Measurements from ENCODE around the gene IFT57.
"Not testable (repeated sequence)": the region's sequence is repeated elsewhere in the genome, so short reads cannot be mapped to it uniquely, and the experiment has no call there.

IFT57 gene, protein sequence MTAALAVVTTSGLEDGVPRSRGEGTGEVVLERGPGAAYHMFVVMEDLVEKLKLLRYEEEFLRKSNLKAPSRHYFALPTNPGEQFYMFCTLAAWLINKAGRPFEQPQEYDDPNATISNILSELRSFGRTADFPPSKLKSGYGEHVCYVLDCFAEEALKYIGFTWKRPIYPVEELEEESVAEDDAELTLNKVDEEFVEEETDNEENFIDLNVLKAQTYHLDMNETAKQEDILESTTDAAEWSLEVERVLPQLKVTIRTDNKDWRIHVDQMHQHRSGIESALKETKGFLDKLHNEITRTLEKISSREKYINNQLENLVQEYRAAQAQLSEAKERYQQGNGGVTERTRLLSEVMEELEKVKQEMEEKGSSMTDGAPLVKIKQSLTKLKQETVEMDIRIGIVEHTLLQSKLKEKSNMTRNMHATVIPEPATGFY

DNA sequence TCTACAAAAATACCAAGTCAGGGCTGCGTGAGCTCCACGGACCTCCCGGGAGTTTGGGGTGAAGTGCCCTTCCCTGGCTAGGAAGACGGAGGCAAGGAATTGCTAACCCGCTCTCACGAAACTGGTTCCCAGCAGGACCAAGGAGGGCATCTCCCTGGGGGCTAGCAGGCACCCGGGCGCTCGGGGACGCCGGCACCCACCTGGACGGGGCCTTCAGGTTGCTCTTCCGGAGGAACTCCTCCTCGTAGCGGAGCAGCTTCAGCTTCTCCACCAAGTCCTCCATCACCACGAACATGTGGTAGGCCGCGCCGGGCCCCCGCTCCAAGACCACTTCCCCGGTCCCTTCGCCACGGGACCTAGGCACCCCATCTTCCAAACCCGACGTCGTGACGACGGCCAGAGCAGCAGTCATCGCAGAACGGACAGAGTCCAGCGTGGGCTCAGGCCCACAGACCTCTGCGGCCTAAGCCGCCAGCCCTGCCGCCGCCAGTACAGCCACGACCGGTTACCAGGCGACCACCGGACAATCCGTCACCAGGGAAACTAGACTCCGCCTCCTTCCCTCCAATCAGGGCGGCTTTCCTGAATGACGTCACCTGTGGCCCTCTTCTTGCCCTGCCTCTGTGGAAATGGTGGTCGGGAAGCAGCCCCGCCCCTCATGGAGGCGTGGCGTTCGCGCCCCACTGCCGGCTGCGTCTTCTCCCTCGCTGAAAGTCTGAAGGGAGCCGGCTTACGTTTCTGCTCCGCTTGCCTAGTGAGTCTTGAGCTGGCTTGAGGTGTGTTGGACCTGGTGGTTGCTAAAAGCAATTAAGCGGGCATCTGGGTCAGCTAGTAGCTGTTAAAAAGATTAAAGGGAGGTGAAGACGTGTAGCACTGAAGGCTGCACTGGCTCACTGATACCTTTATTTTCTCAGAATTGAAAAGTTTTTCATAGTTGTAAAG lies at the start of gene IFT57:
TSS of gene IFT57 (minus strand) at position 514 of the 942 bp plus-strand sequence. CDS start at position 412, 102 bp downstream.
- H3K36me3 ChIP-seq (ENCODE audit: control insufficient read depth, insufficient read depth, low read length): no peaks in the 10 kb centered on the region
- H3K9ac ChIP-seq (ENCODE audit: low read length): peak within 1 kb of the TSS; percentile 76
- peaks cover 12% of the 10 kb centered on the region for H3K4me1 ChIP-seq (ENCODE audit: control insufficient read depth, insufficient read depth, low read length)
- no peaks in the 10 kb centered on the region for H3K27me3 ChIP-seq (ENCODE audit: control insufficient read depth, insufficient read depth, low read length)
- peak within 1 kb of the TSS; percentile 59 for H3K27ac ChIP-seq (ENCODE audit: low read depth, low read length)
- peak within 1 kb of the TSS; percentile 92 for H3K4me3 ChIP-seq (ENCODE audit: low read length)

DNA sequence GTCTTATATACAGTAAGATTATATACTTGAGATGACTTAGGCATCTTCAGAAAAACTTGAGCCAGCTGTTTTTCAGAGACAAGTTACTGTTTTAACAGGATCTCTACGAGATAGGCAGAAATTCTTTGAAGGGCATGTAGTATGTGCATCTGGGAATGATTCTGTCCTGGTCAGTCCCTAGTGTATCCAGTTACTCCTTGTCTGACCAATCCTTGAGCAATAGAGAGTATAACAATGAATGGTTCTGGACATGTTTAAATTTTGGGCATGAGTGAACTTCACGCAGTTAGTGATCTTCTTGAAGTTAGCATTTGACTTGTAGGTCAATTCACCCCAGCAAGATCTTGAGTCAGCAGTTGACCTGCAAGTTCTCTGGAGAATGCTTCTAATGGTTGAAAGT lies 49.4 kb upstream of the IFT57 start:
- Histone ChIP-seq H3K36me3 (ENCODE audit: control insufficient read depth, insufficient read depth, low read length) (no peaks in the 10 kb centered on the region), H3K4me1 (ENCODE audit: control insufficient read depth, insufficient read depth, low read length) (no peaks in the 10 kb centered on the region), H3K9ac (ENCODE audit: low read length) (no peak overlapping the region), H3K27ac (ENCODE audit: low read depth, low read length) (no peak overlapping the region), H3K4me3 (ENCODE audit: low read length) (no peak overlapping the region), H3K27me3 (ENCODE audit: control insufficient read depth, insufficient read depth, low read length) (no peaks in the 10 kb centered on the region)

DNA sequence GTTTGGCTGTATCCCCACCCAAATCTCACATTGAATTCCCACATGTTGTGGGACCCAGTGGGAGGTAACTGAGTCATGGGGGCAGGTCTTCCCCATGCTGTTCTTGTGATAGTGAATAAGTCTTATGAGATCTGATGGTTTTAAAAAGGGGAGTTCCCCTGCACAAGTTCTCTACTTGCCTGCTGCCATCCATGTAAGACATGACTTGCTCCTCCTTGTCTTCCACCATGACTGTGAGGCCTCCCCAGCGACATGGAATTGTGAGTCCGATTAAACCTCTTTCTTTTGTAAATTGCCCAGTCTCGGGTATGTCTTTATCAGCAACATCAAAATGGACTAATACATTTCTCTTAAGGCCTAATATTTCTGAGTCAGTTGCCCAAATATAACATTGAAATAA lies 46.0 kb upstream of the IFT57 start:
- H3K4me3 ChIP-seq (ENCODE audit: low read length); H3K27ac ChIP-seq (ENCODE audit: low read depth, low read length); H3K9ac ChIP-seq (ENCODE audit: low read length); H3K36me3 ChIP-seq (ENCODE audit: control insufficient read depth, insufficient read depth, low read length); H3K4me1 ChIP-seq (ENCODE audit: control insufficient read depth, insufficient read depth, low read length); H3K27me3 ChIP-seq (ENCODE audit: control insufficient read depth, insufficient read depth, low read length): not testable (repeated sequence)

GRCh38 chr3:108264534-108265298 lies 42.5 kb upstream of the IFT57 start:
- H3K27me3 ChIP-seq (ENCODE audit: control insufficient read depth, insufficient read depth, low read length); H3K4me1 ChIP-seq (ENCODE audit: control insufficient read depth, insufficient read depth, low read length); H3K9ac ChIP-seq (ENCODE audit: low read length); H3K27ac ChIP-seq (ENCODE audit: low read depth, low read length); H3K36me3 ChIP-seq (ENCODE audit: control insufficient read depth, insufficient read depth, low read length); H3K4me3 ChIP-seq (ENCODE audit: low read length): not testable (repeated sequence)

GRCh38 chr3:108255131-108255530 lies 32.9 kb upstream of the IFT57 start:
- Histone ChIP-seq H3K36me3 (ENCODE audit: control insufficient read depth, insufficient read depth, low read length) (no peaks in the 10 kb centered on the region), H3K27me3 (ENCODE audit: control insufficient read depth, insufficient read depth, low read length) (no peaks in the 10 kb centered on the region), H3K4me3 (ENCODE audit: low read length) (no peak overlapping the region), H3K9ac (ENCODE audit: low read length) (no peak overlapping the region), H3K27ac (ENCODE audit: low read depth, low read length) (no peak overlapping the region), H3K4me1 (ENCODE audit: control insufficient read depth, insufficient read depth, low read length) (no peaks in the 10 kb centered on the region)

DNA sequence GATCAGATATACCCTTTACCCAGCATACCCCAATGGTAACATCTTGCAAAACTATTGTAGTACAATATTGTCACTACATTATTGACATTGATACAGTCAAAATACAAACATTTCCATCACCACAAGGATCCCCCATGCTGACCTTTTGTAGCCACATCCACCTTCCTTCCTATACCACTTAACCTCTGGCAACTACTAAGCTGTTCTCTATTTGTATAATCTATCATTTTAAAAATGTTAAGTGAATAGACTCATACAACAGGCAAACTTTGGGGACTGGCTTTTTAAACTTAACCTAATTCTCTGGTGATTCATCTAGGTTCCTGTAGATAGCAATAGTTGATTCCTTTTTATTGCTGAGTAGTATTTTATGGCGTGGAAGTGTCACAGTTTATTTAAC lies 29.6 kb upstream of the IFT57 start:
- no peak overlapping the region for H3K9ac ChIP-seq (ENCODE audit: low read length)
- H3K36me3 ChIP-seq (ENCODE audit: control insufficient read depth, insufficient read depth, low read length): no peaks in the 10 kb centered on the region
- H3K27me3 ChIP-seq (ENCODE audit: control insufficient read depth, insufficient read depth, low read length): no peaks in the 10 kb centered on the region
- no peak overlapping the region for H3K27ac ChIP-seq (ENCODE audit: low read depth, low read length)
- no peak overlapping the region for H3K4me3 ChIP-seq (ENCODE audit: low read length)
- H3K4me1 ChIP-seq (ENCODE audit: control insufficient read depth, insufficient read depth, low read length): no peaks in the 10 kb centered on the region

DNA sequence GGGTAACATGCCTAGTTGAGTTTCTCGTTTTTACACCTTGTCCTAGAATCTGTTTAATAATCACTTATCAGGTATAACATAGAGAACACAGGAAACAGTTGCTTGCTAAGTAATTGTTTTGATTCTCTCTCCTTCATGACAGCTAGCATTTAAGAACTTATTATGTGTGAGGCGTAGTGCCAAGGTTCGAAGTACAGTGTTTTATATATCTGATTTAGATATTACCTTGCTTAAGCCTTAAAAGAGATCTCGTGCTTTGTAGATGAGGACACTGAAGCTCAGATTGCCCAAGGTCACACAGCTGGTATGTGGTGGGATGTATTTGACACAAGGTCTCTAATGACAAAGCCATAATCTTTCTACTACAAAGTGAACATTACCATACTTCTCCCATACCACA lies 29.0 kb upstream of the IFT57 start:
- Histone ChIP-seq H3K27me3 (ENCODE audit: control insufficient read depth, insufficient read depth, low read length) (no peaks in the 10 kb centered on the region), H3K9ac (ENCODE audit: low read length) (no peak overlapping the region), H3K4me1 (ENCODE audit: control insufficient read depth, insufficient read depth, low read length) (no peaks in the 10 kb centered on the region), H3K27ac (ENCODE audit: low read depth, low read length) (no peak overlapping the region), H3K36me3 (ENCODE audit: control insufficient read depth, insufficient read depth, low read length) (no peaks in the 10 kb centered on the region), H3K4me3 (ENCODE audit: low read length) (no peak overlapping the region)

- Histone ChIP-seq H3K27me3 (ENCODE audit: control insufficient read depth, insufficient read depth, low read length) (no peaks in the 10 kb centered on the region), H3K9ac (ENCODE audit: low read length) (no peak overlapping the region), H3K27ac (ENCODE audit: low read depth, low read length) (no peak overlapping the region)
Observed at GRCh38 chr3:108250626-108251025, 28.4 kb upstream of the IFT57 start.

GRCh38 chr3:108243243-108243642 lies 21.0 kb upstream of the IFT57 start:
- Histone ChIP-seq H3K4me3 (ENCODE audit: low read length) (no peak overlapping the region), H3K27me3 (ENCODE audit: control insufficient read depth, insufficient read depth, low read length) (no peaks in the 10 kb centered on the region), H3K27ac (ENCODE audit: low read depth, low read length) (no peak overlapping the region), H3K4me1 (ENCODE audit: control insufficient read depth, insufficient read depth, low read length) (no peaks in the 10 kb centered on the region), H3K9ac (ENCODE audit: low read length) (no peak overlapping the region), H3K36me3 (ENCODE audit: control insufficient read depth, insufficient read depth, low read length) (no peaks in the 10 kb centered on the region)

More at GRCh38 chr3:108250626-108251025, 28.4 kb upstream of the IFT57 start:
- Histone ChIP-seq H3K36me3 (ENCODE audit: control insufficient read depth, insufficient read depth, low read length) (no peaks in the 10 kb centered on the region), H3K4me3 (ENCODE audit: low read length) (no peak overlapping the region), H3K4me1 (ENCODE audit: control insufficient read depth, insufficient read depth, low read length) (no peaks in the 10 kb centered on the region)

GRCh38 chr3:108242776-108243175 lies 20.6 kb upstream of the IFT57 start:
- Histone ChIP-seq H3K36me3 (ENCODE audit: control insufficient read depth, insufficient read depth, low read length) (no peaks in the 10 kb centered on the region), H3K4me3 (ENCODE audit: low read length) (no peak overlapping the region), H3K9ac (ENCODE audit: low read length) (no peak overlapping the region), H3K27me3 (ENCODE audit: control insufficient read depth, insufficient read depth, low read length) (no peaks in the 10 kb centered on the region), H3K27ac (ENCODE audit: low read depth, low read length) (no peak overlapping the region), H3K4me1 (ENCODE audit: control insufficient read depth, insufficient read depth, low read length) (no peaks in the 10 kb centered on the region)

DNA sequence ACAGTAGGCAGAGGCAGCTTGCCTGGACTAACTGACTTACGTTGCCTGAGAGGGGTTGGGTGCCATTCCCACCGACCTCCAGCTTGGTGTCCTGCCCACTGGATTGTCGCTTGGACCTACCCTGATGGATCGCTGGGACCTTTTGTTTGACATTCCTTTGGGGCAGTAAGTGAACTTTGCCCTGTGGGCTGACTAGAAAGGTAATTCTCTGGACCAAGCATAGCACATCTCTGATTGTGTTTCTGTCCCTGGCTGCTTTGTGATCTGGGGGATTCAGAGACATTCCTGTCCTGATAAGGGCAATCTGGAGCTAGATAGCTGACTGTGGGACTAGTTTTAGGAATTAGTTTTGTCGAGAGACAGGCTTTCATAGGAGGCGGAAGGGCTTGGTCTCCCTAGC lies 19.5 kb upstream of the IFT57 start:
- Histone ChIP-seq H3K4me3 (ENCODE audit: low read length) (no peak overlapping the region), H3K27me3 (ENCODE audit: control insufficient read depth, insufficient read depth, low read length) (no peaks in the 10 kb centered on the region), H3K4me1 (ENCODE audit: control insufficient read depth, insufficient read depth, low read length) (no peaks in the 10 kb centered on the region), H3K36me3 (ENCODE audit: control insufficient read depth, insufficient read depth, low read length) (no peaks in the 10 kb centered on the region), H3K9ac (ENCODE audit: low read length) (no peak overlapping the region), H3K27ac (ENCODE audit: low read depth, low read length) (no peak overlapping the region)

DNA sequence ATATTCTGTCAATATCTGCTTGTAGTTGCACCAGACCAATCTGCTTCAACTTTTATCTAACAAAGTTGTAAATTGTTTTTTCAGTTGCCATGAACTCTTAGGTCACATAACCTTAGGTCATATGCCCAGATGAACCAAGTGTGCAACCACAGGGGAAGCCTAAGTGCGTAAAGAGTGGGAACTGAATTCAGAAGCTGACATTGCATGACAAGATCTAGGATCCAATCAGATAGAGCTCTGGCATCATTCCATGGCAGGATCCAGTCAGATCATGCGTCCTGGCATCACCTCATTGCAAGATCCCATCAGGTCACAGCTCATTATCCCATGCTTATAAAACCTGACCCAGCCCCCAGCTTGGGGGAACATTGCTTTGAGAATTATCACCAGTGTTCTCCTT lies 18.9 kb upstream of the IFT57 start:
- no peaks in the 10 kb centered on the region for H3K36me3 ChIP-seq (ENCODE audit: control insufficient read depth, insufficient read depth, low read length)
- no peak overlapping the region for H3K4me3 ChIP-seq (ENCODE audit: low read length)
- H3K9ac ChIP-seq (ENCODE audit: low read length): no peak overlapping the region
- H3K27ac ChIP-seq (ENCODE audit: low read depth, low read length): no peak overlapping the region
- H3K27me3 ChIP-seq (ENCODE audit: control insufficient read depth, insufficient read depth, low read length): no peaks in the 10 kb centered on the region
- H3K4me1 ChIP-seq (ENCODE audit: control insufficient read depth, insufficient read depth, low read length): no peaks in the 10 kb centered on the region

All from rectal smooth muscle tissue (tissue), 1 donor.